Transverse colon (tissue), 4 donors: ENCODE data around the gene CNTN5. TPM values are rescaled to one million over a fixed set of nuclear protein-coding genes. Genes with fewer than 3 reads are reported as not detected.

Source experiments
- DNase-seq: peaks from one replicate; pipeline ENCODE4 v3.0.0-alpha.2; 2019
- H3K27ac ChIP-seq, 4 donors: fragments of 200-600 bp; sonication (generic); 2 replicates each; pipeline ENCODE4 v1.5.1; 2016 to 2018; ENCODE audit warnings: inconsistent platforms in 4 of 4
- H3K27me3 ChIP-seq: fragments of 200-600 bp; sonication (generic); 2 replicates; pipeline ENCODE4 v1.5.1; 2017; ENCODE audit warnings: inconsistent platforms
- H3K36me3 ChIP-seq, 4 donors: fragments of 200-600 bp; sonication (generic); 2 replicates each; pipeline ENCODE4 v1.5.1; 2017 to 2019; ENCODE audit warnings: inconsistent platforms in 4 of 4
- H3K4me1 ChIP-seq, 4 donors: fragments of 200-600 bp; sonication (generic); 2 replicates each; pipeline ENCODE4 v1.5.1; 2017 to 2020; ENCODE audit warnings: inconsistent platforms in 4 of 4
- H3K4me3 ChIP-seq, 4 donors: fragments of 200-600 bp; sonication (generic); 1 replicate in 1 of 4; 2 replicates in 3 of 4; pipeline versions ENCODE4 v1.5.1 to v1.6.1; 2017 to 2019; ENCODE audit warnings: inconsistent platforms in 4 of 4
- H3K9me3 ChIP-seq, 2 donors: fragments of 200-600 bp; sonication (generic); 2 replicates each; pipeline ENCODE4 v1.5.1; 2017 to 2019; ENCODE audit warnings: inconsistent platforms in 2 of 2
- EP300 ChIP-seq: sonication (generic); formaldehyde crosslinking; IDR thresholded peaks from one replicate; pipeline ENCODE4 v1.6.1; 2017; ENCODE audit warnings: antibody characterized with exemption, low read depth
- POLR2A ChIP-seq: fragments of 450-650 bp; IDR thresholded peaks from one replicate; pipeline ENCODE4 v1.6.1; 2016; ENCODE audit warnings: antibody characterized with exemption, mild to moderate bottlenecking, moderate library complexity
- POLR2AphosphoS5 ChIP-seq, 3 donors: sonication (generic); formaldehyde crosslinking; IDR thresholded peaks; one replicate each; pipeline ENCODE4 v1.6.1; 2016; ENCODE audit warnings: antibody characterized with exemption in 3 of 3
- WGBS, 2 donors: methylation state at CpG; one replicate each; pipeline ENCODE4 v1.1.5; 2018; ENCODE audit warnings: low coverage in 1 of 2; 5-methylcytosine and 5-hydroxymethylcytosine counted together
- in situ Hi-C, 4 donors: fragments of 200-750 bp; cut with MboI; loops; one replicate each; pipeline versions ENCODE4 v1.15.0 to v1.15.1; 2017; ENCODE audit warnings: low sequenced_read_pairs in 3 of 4, low pct_ligation_motif_present in 1 of 4, low pct_unique_long_range_greater_than_20kb in 1 of 4
- intact Hi-C: fragments of 100-400 bp; cut with DNase I; formaldehyde crosslinking; loops from one replicate; pipeline ENCODE4 v1.15.1; 2023; ENCODE audit warnings: low total_unique reads
- total RNA-seq, 4 donors: library from RNA; depleted of rRNA; stranded (reverse); fragments of >200 nt; gene quantifications; one replicate each; pipeline ENCODE4 v1.1.0, GENCODE V29; 2016
- TF ChIP-seq, protein P1 (sequence below), 5 experiments: fragments of 200-600 bp in 3 of 5; fragments of 450-650 bp in 2 of 5; sonication (generic) in 3 of 5; IDR thresholded peaks; 1 replicate in 2 of 5; 2 replicates in 3 of 5; pipeline ENCODE4 v1.5.1; 2016 to 2017; ENCODE audit warnings: antibody characterized with exemption in 5 of 5, inconsistent platforms in 3 of 5, mild to moderate bottlenecking in 2 of 5, moderate library complexity in 1 of 5

Gene CNTN5
- total RNA-seq, 4 donors from 2014 or later, result 0.14 TPM; not detected in 3

GRCh38 chr11:99383648-99384245, 363.0 kb downstream of the CNTN5 start:
- intact Hi-C loops, result no loop called here
- no peaks in the 10 kb centered on the region for H3K4me1 ChIP-seq
- 42 to 48% methylated on average over 4 of the region's 4 CpGs for WGBS, 2 donors

DNA sequence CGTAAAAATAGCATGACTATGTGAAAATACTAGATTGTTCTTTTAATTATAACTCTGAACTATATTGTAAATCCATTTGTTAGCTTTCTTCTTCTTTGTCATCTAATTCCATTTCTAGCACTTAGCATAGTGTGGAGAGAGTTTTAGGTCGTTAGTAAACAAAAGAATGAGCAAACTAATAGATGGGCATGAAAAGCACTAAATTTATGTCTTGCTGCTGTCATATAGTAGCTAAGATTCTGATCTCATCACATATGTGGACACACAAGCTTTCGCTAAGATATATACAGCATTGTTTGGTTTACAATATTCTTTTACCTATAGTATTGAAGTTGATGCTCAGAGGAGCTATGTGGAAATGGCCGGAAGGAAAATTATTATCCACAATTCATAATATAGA, 370.5 kb downstream of the CNTN5 start:
- intact Hi-C loops, result no loop called here
- Histone ChIP-seq H3K4me1 (no peaks in the 10 kb centered on the region), H3K27ac (no peak overlapping the region), H3K27me3 (no peaks in the 10 kb centered on the region), H3K36me3 (no peaks in the 10 kb centered on the region), H3K4me3 (no peak overlapping the region), H3K9me3 (no peaks in the 10 kb centered on the region)
- TF ChIP-seq EP300 (no peak), POLR2AphosphoS5 (IDR thresholded peaks at IDR 0.05) (no peak), POLR2A (no peak)
- TF ChIP-seq, protein P1, sequence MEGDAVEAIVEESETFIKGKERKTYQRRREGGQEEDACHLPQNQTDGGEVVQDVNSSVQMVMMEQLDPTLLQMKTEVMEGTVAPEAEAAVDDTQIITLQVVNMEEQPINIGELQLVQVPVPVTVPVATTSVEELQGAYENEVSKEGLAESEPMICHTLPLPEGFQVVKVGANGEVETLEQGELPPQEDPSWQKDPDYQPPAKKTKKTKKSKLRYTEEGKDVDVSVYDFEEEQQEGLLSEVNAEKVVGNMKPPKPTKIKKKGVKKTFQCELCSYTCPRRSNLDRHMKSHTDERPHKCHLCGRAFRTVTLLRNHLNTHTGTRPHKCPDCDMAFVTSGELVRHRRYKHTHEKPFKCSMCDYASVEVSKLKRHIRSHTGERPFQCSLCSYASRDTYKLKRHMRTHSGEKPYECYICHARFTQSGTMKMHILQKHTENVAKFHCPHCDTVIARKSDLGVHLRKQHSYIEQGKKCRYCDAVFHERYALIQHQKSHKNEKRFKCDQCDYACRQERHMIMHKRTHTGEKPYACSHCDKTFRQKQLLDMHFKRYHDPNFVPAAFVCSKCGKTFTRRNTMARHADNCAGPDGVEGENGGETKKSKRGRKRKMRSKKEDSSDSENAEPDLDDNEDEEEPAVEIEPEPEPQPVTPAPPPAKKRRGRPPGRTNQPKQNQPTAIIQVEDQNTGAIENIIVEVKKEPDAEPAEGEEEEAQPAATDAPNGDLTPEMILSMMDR (IDR thresholded peaks at IDR 0.05), result no peak
- whole genome bisulfite sequencing, 2 donors, result 66 to 77% methylated on average over 4 of the region's 4 CpGs
- DNase-seq, result no peak
- in situ Hi-C loops, result no loop called here

More at GRCh38 chr11:99383648-99384245, 363.0 kb downstream of the CNTN5 start:
- TF ChIP-seq EP300 (no peak), POLR2AphosphoS5 (IDR thresholded peaks at IDR 0.05) (no peak), POLR2A (no peak)
- TF ChIP-seq, protein P1 (IDR thresholded peaks at IDR 0.05), result no peak
- Histone ChIP-seq H3K4me3 (no peak overlapping the region), H3K36me3 (no peaks in the 10 kb centered on the region), H3K27me3 (no peaks in the 10 kb centered on the region), H3K9me3 (peaks cover 0 to 6% of the 10 kb centered on the region in 2 donors), H3K27ac (no peak overlapping the region)
- no peak for DNase-seq
- in situ Hi-C loops, result no loop called here

DNA sequence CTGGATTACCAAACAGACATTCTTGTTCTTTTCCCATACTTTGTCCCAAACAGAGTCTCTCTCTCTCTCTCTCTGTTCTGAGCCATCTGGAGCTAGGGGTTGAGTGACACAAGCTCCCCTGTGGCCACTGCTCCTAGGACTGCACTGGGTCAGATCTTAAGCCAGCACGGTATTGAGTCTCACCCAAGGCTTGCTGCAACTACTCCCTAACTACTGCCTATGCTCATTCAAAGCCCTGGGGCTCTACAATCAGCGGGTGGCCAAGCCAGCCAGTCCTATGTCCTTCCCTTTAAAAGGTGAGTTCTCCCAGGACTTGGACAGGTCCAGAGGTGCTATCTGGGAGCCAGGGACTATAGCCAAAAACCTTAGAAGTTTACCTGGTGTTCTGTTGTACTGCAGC, 385.6 kb downstream of the CNTN5 start:
- DNase-seq, result no peak
- TF ChIP-seq POLR2AphosphoS5 (IDR thresholded peaks at IDR 0.05), result no peak
- no peak for TF ChIP-seq EP300
- TF ChIP-seq, protein P1 (IDR thresholded peaks at IDR 0.05), result no peak
- TF ChIP-seq POLR2A, result no peak
- intact Hi-C loops (no loop called here), in situ Hi-C loops (no loop called here)
- Histone ChIP-seq H3K36me3 (no peaks in the 10 kb centered on the region), H3K27me3 (no peaks in the 10 kb centered on the region), H3K27ac (no peak overlapping the region), H3K9me3 (no peaks in the 10 kb centered on the region), H3K4me3 (no peak overlapping the region), H3K4me1 (no peaks in the 10 kb centered on the region)
- 75% methylated on average over 2 of the region's 2 CpGs; no CpG with 5 or more reads in 1 of the 2 donors for WGBS, 2 donors

- H3K9me3 ChIP-seq, result no peaks in the 10 kb centered on the region
- DNase-seq, result no peak
- no peak overlapping the region for H3K27ac ChIP-seq
- no peaks in the 10 kb centered on the region for H3K36me3 ChIP-seq
- no peaks in the 10 kb centered on the region for H3K27me3 ChIP-seq
- intact Hi-C loops (no loop called here), in situ Hi-C loops (no loop called here)
- H3K4me3 ChIP-seq, result no peak overlapping the region
- WGBS, 2 donors, result 86 to 90% methylated on average over 3 of the region's 3 CpGs
- no peaks in the 10 kb centered on the region for H3K4me1 ChIP-seq
- TF ChIP-seq POLR2AphosphoS5 (IDR thresholded peaks at IDR 0.05) (no peak), EP300 (no peak), POLR2A (no peak)
- TF ChIP-seq, protein P1 (IDR thresholded peaks at IDR 0.05), result no peak
Measured at GRCh38 chr11:99410636-99411035, 389.9 kb downstream of the CNTN5 start.
